IMR-90 (cell line): ENCODE measurements around the gene CCDC30. TPM values are rescaled to one million over a fixed set of nuclear protein-coding genes. Genes with fewer than 3 reads are reported as not detected.

Source experiments
- ATAC-seq: fragments of 200-7000 bp; cut with Tn5 transposase; 2 replicates; pipeline ENCODE4 v1.9.1; 2020; ENCODE audit warnings: low read depth, mild to moderate bottlenecking, moderate library complexity
- BruUV-seq: library from RNA; stranded (reverse); fragments of 400-500 nt; replicated peaks from 2 replicates; lab custom pipeline; 2021; lab: Mats Ljungman, UMichigan
- CTCF ChIA-PET: fragments of 300-600 bp; formaldehyde crosslinking; extraction: SDS; loops from one replicate; lab custom pipeline; 2021; ENCODE audit warnings: antibody characterized with exemption; lab: Yijun Ruan, JAX
- POLR2A ChIA-PET: fragments of 300-600 bp; sonication (Branson Sonifier 250); formaldehyde crosslinking; loops from one replicate; lab custom pipeline; 2022; ENCODE audit warnings: antibody characterized with exemption; ENCODE audit not compliant: unreplicated experiment; lab: Charles Lee
- DNase-seq: peaks from one replicate; pipeline ENCODE4 v3.0.0; 2013
- H2AFZ ChIP-seq: replicated peaks from 2 replicates; pipeline ENCODE3; 2013; ENCODE audit warnings: low read length, mild to moderate bottlenecking; ENCODE audit not compliant: poor library complexity
- H2AK5ac ChIP-seq: 2 replicates; pipeline ENCODE4 v1.6.1; 2013; ENCODE audit warnings: low read depth, low read length, inconsistent platforms
- H2AK9ac ChIP-seq: replicated peaks from 2 replicates; pipeline ENCODE3; 2013; ENCODE audit warnings: mild to moderate bottlenecking, low read depth, low read length, moderate library complexity; ENCODE audit not compliant: poor library complexity
- H2BK120ac ChIP-seq: 2 replicates; pipeline ENCODE4 v1.6.1; 2013; ENCODE audit warnings: low read depth, low read length, inconsistent platforms
- H2BK15ac ChIP-seq: 3 replicates; pipeline ENCODE4 v1.6.1; 2013; ENCODE audit warnings: low read depth, low read length, inconsistent platforms
- H2BK20ac ChIP-seq: 2 replicates; pipeline ENCODE4 v1.6.1; 2013; ENCODE audit warnings: low read depth, mild to moderate bottlenecking, inconsistent platforms, low read length, moderate library complexity
- H2BK5ac ChIP-seq: 2 replicates; pipeline ENCODE4 v1.6.1; 2013; ENCODE audit warnings: mild to moderate bottlenecking, low read depth, low read length, inconsistent platforms; ENCODE audit not compliant: poor library complexity, severe bottlenecking
- H3K14ac ChIP-seq: replicated peaks from 2 replicates; pipeline ENCODE4 v1.6.1; 2013; ENCODE audit warnings: low read depth, low read length, inconsistent platforms
- H3K18ac ChIP-seq: 2 replicates; pipeline ENCODE4 v1.6.1; 2013; ENCODE audit warnings: low read depth, low read length, control low read depth
- H3K23ac ChIP-seq: 2 replicates; pipeline ENCODE4 v1.6.1; 2013; ENCODE audit warnings: low read depth, low read length, inconsistent platforms
- H3K27ac ChIP-seq: 2 replicates; pipeline ENCODE4 v1.5.1; 2013; ENCODE audit warnings: mild to moderate bottlenecking, control low read depth, low read length; ENCODE audit not compliant: insufficient read depth
- H3K27me3 ChIP-seq: 2 replicates; pipeline ENCODE4 v1.6.1; 2013; ENCODE audit warnings: low read length; ENCODE audit not compliant: control insufficient read depth, insufficient read depth
- H3K36me3 ChIP-seq: 2 replicates; pipeline ENCODE4 v1.6.1; 2013; ENCODE audit warnings: low read length, mixed read lengths; ENCODE audit not compliant: control insufficient read depth, insufficient read depth
- H3K4ac ChIP-seq: 2 replicates; pipeline ENCODE4 v1.6.1; 2013; ENCODE audit warnings: low read depth, low read length, inconsistent platforms
- H3K4me1 ChIP-seq: 2 replicates; pipeline ENCODE4 v1.6.1; 2013; ENCODE audit warnings: low read length, mixed read lengths; ENCODE audit not compliant: control insufficient read depth, insufficient read depth
- H3K4me2 ChIP-seq: 2 replicates; pipeline ENCODE4 v1.6.1; 2013; ENCODE audit warnings: low read depth, mild to moderate bottlenecking, control low read depth, low read length, moderate library complexity
- H3K4me3 ChIP-seq: 2 replicates; pipeline ENCODE4 v1.5.1; 2013; ENCODE audit warnings: low read depth, mild to moderate bottlenecking, control low read depth, low read length, moderate library complexity; ENCODE audit not compliant: insufficient read depth
- H3K56ac ChIP-seq: 2 replicates; pipeline ENCODE4 v1.6.1; 2013; ENCODE audit warnings: low read length, inconsistent platforms; ENCODE audit not compliant: insufficient read depth; ENCODE audit errors: extremely low read depth
- H3K79me1 ChIP-seq, 2 experiments: 2 replicates each; pipeline ENCODE4 v1.6.1; 2013; ENCODE audit warnings: low read length in 2 of 2, inconsistent platforms in 1 of 2, low read depth in 1 of 2
- H3K9ac ChIP-seq: 2 replicates; pipeline ENCODE4 v1.6.1; 2013; ENCODE audit warnings: low read depth, low read length, control low read depth
- H3K9me1 ChIP-seq: 2 replicates; pipeline ENCODE4 v1.6.1; 2013; ENCODE audit warnings: low read length, inconsistent platforms; ENCODE audit not compliant: insufficient read depth
- H3K9me3 ChIP-seq: 2 replicates; pipeline ENCODE4 v1.6.1; 2013; ENCODE audit warnings: low read length; ENCODE audit not compliant: control insufficient read depth, insufficient read depth
- H4K20me1 ChIP-seq: 2 replicates; pipeline ENCODE4 v1.6.1; 2013; ENCODE audit warnings: low read length, inconsistent platforms; ENCODE audit not compliant: insufficient read depth
- H4K5ac ChIP-seq: 2 replicates; pipeline ENCODE4 v1.6.1; 2013; ENCODE audit warnings: mild to moderate bottlenecking, low read depth, low read length, control low read depth
- H4K8ac ChIP-seq, 2 experiments: 2 replicates each; pipeline ENCODE4 v1.6.1; 2013; ENCODE audit warnings: low read depth in 2 of 2, low read length in 2 of 2, control low read depth in 1 of 2, inconsistent platforms in 1 of 2
- H4K91ac ChIP-seq: 2 replicates; pipeline ENCODE4 v1.6.1; 2013; ENCODE audit warnings: low read depth, low read length, inconsistent platforms; ENCODE audit not compliant: insufficient read depth
- BHLHE40 ChIP-seq: fragments of 150-350 bp; IDR thresholded peaks from 2 replicates; pipeline ENCODE4 v1.6.1; 2016; ENCODE audit warnings: mild to moderate bottlenecking, low read depth, low read length
- CEBPB ChIP-seq: IDR thresholded peaks from 2 replicates; pipeline ENCODE4 v1.6.1; 2012; ENCODE audit warnings: low read depth, low read length, improper control_type of control experiment
- CHD1 ChIP-seq: IDR thresholded peaks from 2 replicates; pipeline ENCODE4 v1.6.1; 2012; ENCODE audit warnings: low read depth, low read length, improper control_type of control experiment
- FOS ChIP-seq: fragments of 150-350 bp; IDR thresholded peaks from 2 replicates; pipeline ENCODE4 v1.6.1; 2016; ENCODE audit warnings: low read depth, low read length
- MAFK ChIP-seq: IDR thresholded peaks from 2 replicates; pipeline ENCODE4 v1.6.1; 2012; ENCODE audit warnings: low read depth, low read length, improper control_type of control experiment
- MAZ ChIP-seq: IDR thresholded peaks from 2 replicates; pipeline ENCODE4 v1.6.1; 2012; ENCODE audit warnings: low read depth, mild to moderate bottlenecking, low read length, improper control_type of control experiment, moderate library complexity, borderline replicate concordance
- MXI1 ChIP-seq: IDR thresholded peaks from 2 replicates; pipeline ENCODE4 v1.6.1; 2012; ENCODE audit warnings: low read depth, mild to moderate bottlenecking, low read length, moderate library complexity, borderline replicate concordance
- NFE2L2 ChIP-seq: fragments of 150-350 bp; IDR thresholded peaks from 2 replicates; pipeline ENCODE4 v1.6.1; 2016; ENCODE audit warnings: low read depth, mild to moderate bottlenecking, low read length
- POLR2A ChIP-seq: IDR thresholded peaks from 2 replicates; pipeline ENCODE4 v1.6.1; 2012; ENCODE audit warnings: mild to moderate bottlenecking, low read depth, low read length
- RAD21 ChIP-seq: IDR thresholded peaks from 2 replicates; pipeline ENCODE4 v1.6.1; 2012; ENCODE audit warnings: low read length, improper control_type of control experiment
- RCOR1 ChIP-seq: IDR thresholded peaks from 2 replicates; pipeline ENCODE4 v1.6.1; 2012; ENCODE audit warnings: mild to moderate bottlenecking, low read length, improper control_type of control experiment; ENCODE audit not compliant: insufficient replicate concordance
- RFX5 ChIP-seq: IDR thresholded peaks from 2 replicates; pipeline ENCODE4 v1.8.0; 2012; ENCODE audit warnings: low read depth, mild to moderate bottlenecking, low read length, moderate library complexity
- SMC3 ChIP-seq: fragments of 150-350 bp; IDR thresholded peaks from 2 replicates; pipeline ENCODE4 v1.6.1; 2016; ENCODE audit warnings: low read depth, mild to moderate bottlenecking, antibody characterized with exemption, low read length, moderate library complexity
- dilution Hi-C: fragments of 300-500 bp; cut with HindIII; formaldehyde crosslinking; loops from one replicate; pipeline ENCODE4 v1.14.3; 2018; ENCODE audit warnings: low sequenced_read_pairs; ENCODE audit not compliant: unreplicated experiment
- in situ Hi-C: fragments of 300-500 bp; cut with MboI; formaldehyde crosslinking; loops from 3 replicates; pipeline ENCODE4 v1.14.3; 2019; ENCODE audit warnings: low sequenced_read_pairs, inconsistent platforms, mixed read lengths
- intact Hi-C: fragments of 100-400 bp; cut with micrococcal nuclease; formaldehyde crosslinking; loops from 2 replicates; pipeline ENCODE4 v1.10.0; 2022
- polyA plus RNA-seq, 3 experiments: library from polyadenylated mRNA; depleted of rRNA; stranded (reverse); fragments of >200 nt; gene quantifications; 2 replicates each; pipeline ENCODE4 v1.2.3, GENCODE V29; 2012; ENCODE audit warnings: low replicate concordance in 1 of 3
- total RNA-seq: library from RNA; depleted of rRNA; stranded (reverse); fragments of >200 nt; gene quantifications from 2 replicates; pipeline ENCODE4 v1.2.3, GENCODE V29; 2012
- TF ChIP-seq, protein P1 (sequence below): fragments of 150-350 bp; IDR thresholded peaks from 2 replicates; pipeline ENCODE4 v1.6.1; 2017; ENCODE audit warnings: mild to moderate bottlenecking, antibody characterized with exemption, low read length, low read depth

Gene CCDC30
- total and polyA plus RNA-seq, 2 of the 4 experiments (the other 2 are of a cell fraction) = 0.14 to 0.18 TPM

DNA sequence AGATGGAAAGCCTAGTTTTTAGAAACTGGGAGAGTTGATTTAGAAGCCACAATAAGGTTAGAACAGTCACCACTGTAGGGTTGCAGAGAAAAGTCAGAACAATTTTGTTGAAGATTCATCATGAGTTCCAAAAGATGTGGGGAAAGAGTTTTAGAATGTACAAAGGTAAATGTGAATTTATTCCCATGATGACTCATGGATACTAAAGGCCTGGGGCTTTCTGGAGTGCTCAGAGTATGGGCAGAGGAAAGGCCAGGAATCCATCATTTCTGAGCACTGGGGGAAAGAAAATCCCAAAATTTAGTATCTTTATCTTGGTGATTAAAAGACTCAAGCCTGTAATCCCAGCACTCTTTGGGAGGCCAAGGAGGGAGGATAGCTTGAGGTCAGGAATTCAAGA is 236.9 kb downstream of the CCDC30 start:
- no peak overlapping the region for H2AFZ ChIP-seq
- no peak overlapping the region for H2AK9ac ChIP-seq
- no peak overlapping the region for H2BK5ac ChIP-seq
- ChIA-PET POLR2A (no interaction called here), CTCF (interaction anchor here (0.6 kb wide), 1 partner anchor 86 kb away, joined by 5 read pairs; no protein-coding TSS in a partner anchor)
- BruUV-seq = no TSS peak
- H2BK15ac ChIP-seq = no peak overlapping the region
- H4K5ac ChIP-seq = no peak overlapping the region
- no peak overlapping the region for H2BK20ac ChIP-seq
- H3K56ac ChIP-seq = no peak overlapping the region
- dilution Hi-C loops = no loop called here
- no peak overlapping the region for H3K9ac ChIP-seq
- no peaks in the 10 kb centered on the region for H3K27me3 ChIP-seq
- no peak overlapping the region for H3K4me3 ChIP-seq
- H3K4me1 ChIP-seq = no peaks in the 10 kb centered on the region
- H3K27ac ChIP-seq = no peak overlapping the region
- H3K4me2 ChIP-seq = no peak overlapping the region
- TF ChIP-seq RFX5 (no peak), FOS (no peak), POLR2A (no peak), CHD1 (no peak), RAD21 (no peak), MAZ (no peak), MXI1 (no peak), SMC3 (no peak), CEBPB (no peak), MAFK (no peak), RCOR1 (no peak), NFE2L2 (no peak), BHLHE40 (no peak)
- TF ChIP-seq, protein P1, sequence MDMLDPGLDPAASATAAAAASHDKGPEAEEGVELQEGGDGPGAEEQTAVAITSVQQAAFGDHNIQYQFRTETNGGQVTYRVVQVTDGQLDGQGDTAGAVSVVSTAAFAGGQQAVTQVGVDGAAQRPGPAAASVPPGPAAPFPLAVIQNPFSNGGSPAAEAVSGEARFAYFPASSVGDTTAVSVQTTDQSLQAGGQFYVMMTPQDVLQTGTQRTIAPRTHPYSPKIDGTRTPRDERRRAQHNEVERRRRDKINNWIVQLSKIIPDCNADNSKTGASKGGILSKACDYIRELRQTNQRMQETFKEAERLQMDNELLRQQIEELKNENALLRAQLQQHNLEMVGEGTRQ = no peak
- H3K14ac ChIP-seq = no peak overlapping the region
- H2BK120ac ChIP-seq = no peak overlapping the region
- no peak overlapping the region for H3K18ac ChIP-seq
- no peak overlapping the region for H2AK5ac ChIP-seq
- H3K4ac ChIP-seq = no peak overlapping the region
- H4K91ac ChIP-seq = no peak overlapping the region
- no peak overlapping the region for H4K8ac ChIP-seq
- intact Hi-C loops = no loop called here
- H4K20me1 ChIP-seq = peaks cover 20% of the 10 kb centered on the region
- DNase-seq = peak; percentile 18
- H3K9me1 ChIP-seq = peaks cover 3% of the 10 kb centered on the region
- in situ Hi-C loops = no loop called here
- H3K9me3 ChIP-seq = no peaks in the 10 kb centered on the region
- ATAC-seq = no peak
- H3K36me3 ChIP-seq = peaks cover 52% of the 10 kb centered on the region
- no peak overlapping the region for H3K23ac ChIP-seq
- H3K79me1 ChIP-seq = peaks cover 22 to 52% of the 10 kb centered on the region in 2 experiments
